IMR-90 (cell line): ENCODE results near the gene MSI1. TPM values are rescaled to one million over a fixed set of nuclear protein-coding genes. Genes with fewer than 3 reads are reported as not detected.

Source experiments
- ATAC-seq: fragments of 200-7000 bp; cut with Tn5 transposase; 2 replicates; pipeline ENCODE4 v1.9.1; 2020; ENCODE audit warnings: low read depth, mild to moderate bottlenecking, moderate library complexity
- BruUV-seq: library from RNA; stranded (reverse); fragments of 400-500 nt; replicated peaks from 2 replicates; lab custom pipeline; 2021; lab: Mats Ljungman, UMichigan
- CTCF ChIA-PET: fragments of 300-600 bp; formaldehyde crosslinking; extraction: SDS; loops from one replicate; lab custom pipeline; 2021; ENCODE audit warnings: antibody characterized with exemption; lab: Yijun Ruan, JAX
- POLR2A ChIA-PET: fragments of 300-600 bp; sonication (Branson Sonifier 250); formaldehyde crosslinking; loops from one replicate; lab custom pipeline; 2022; ENCODE audit warnings: antibody characterized with exemption; ENCODE audit not compliant: unreplicated experiment; lab: Charles Lee
- DNase-seq: peaks from one replicate; pipeline ENCODE4 v3.0.0; 2013
- H2AFZ ChIP-seq: replicated peaks from 2 replicates; pipeline ENCODE3; 2013; ENCODE audit warnings: low read length, mild to moderate bottlenecking; ENCODE audit not compliant: poor library complexity
- H2AK5ac ChIP-seq: 2 replicates; pipeline ENCODE4 v1.6.1; 2013; ENCODE audit warnings: low read depth, low read length, inconsistent platforms
- H2AK9ac ChIP-seq: replicated peaks from 2 replicates; pipeline ENCODE3; 2013; ENCODE audit warnings: mild to moderate bottlenecking, low read depth, low read length, moderate library complexity; ENCODE audit not compliant: poor library complexity
- H2BK120ac ChIP-seq: 2 replicates; pipeline ENCODE4 v1.6.1; 2013; ENCODE audit warnings: low read depth, low read length, inconsistent platforms
- H2BK15ac ChIP-seq: 3 replicates; pipeline ENCODE4 v1.6.1; 2013; ENCODE audit warnings: low read depth, low read length, inconsistent platforms
- H2BK20ac ChIP-seq: 2 replicates; pipeline ENCODE4 v1.6.1; 2013; ENCODE audit warnings: low read depth, mild to moderate bottlenecking, inconsistent platforms, low read length, moderate library complexity
- H2BK5ac ChIP-seq: 2 replicates; pipeline ENCODE4 v1.6.1; 2013; ENCODE audit warnings: mild to moderate bottlenecking, low read depth, low read length, inconsistent platforms; ENCODE audit not compliant: poor library complexity, severe bottlenecking
- H3K14ac ChIP-seq: replicated peaks from 2 replicates; pipeline ENCODE4 v1.6.1; 2013; ENCODE audit warnings: low read depth, low read length, inconsistent platforms
- H3K18ac ChIP-seq: 2 replicates; pipeline ENCODE4 v1.6.1; 2013; ENCODE audit warnings: low read depth, low read length, control low read depth
- H3K23ac ChIP-seq: 2 replicates; pipeline ENCODE4 v1.6.1; 2013; ENCODE audit warnings: low read depth, low read length, inconsistent platforms
- H3K27ac ChIP-seq: 2 replicates; pipeline ENCODE4 v1.5.1; 2013; ENCODE audit warnings: mild to moderate bottlenecking, control low read depth, low read length; ENCODE audit not compliant: insufficient read depth
- H3K27me3 ChIP-seq: 2 replicates; pipeline ENCODE4 v1.6.1; 2013; ENCODE audit warnings: low read length; ENCODE audit not compliant: control insufficient read depth, insufficient read depth
- H3K36me3 ChIP-seq: 2 replicates; pipeline ENCODE4 v1.6.1; 2013; ENCODE audit warnings: low read length, mixed read lengths; ENCODE audit not compliant: control insufficient read depth, insufficient read depth
- H3K4ac ChIP-seq: 2 replicates; pipeline ENCODE4 v1.6.1; 2013; ENCODE audit warnings: low read depth, low read length, inconsistent platforms
- H3K4me1 ChIP-seq: 2 replicates; pipeline ENCODE4 v1.6.1; 2013; ENCODE audit warnings: low read length, mixed read lengths; ENCODE audit not compliant: control insufficient read depth, insufficient read depth
- H3K4me2 ChIP-seq: 2 replicates; pipeline ENCODE4 v1.6.1; 2013; ENCODE audit warnings: low read depth, mild to moderate bottlenecking, control low read depth, low read length, moderate library complexity
- H3K4me3 ChIP-seq: 2 replicates; pipeline ENCODE4 v1.5.1; 2013; ENCODE audit warnings: low read depth, mild to moderate bottlenecking, control low read depth, low read length, moderate library complexity; ENCODE audit not compliant: insufficient read depth
- H3K56ac ChIP-seq: 2 replicates; pipeline ENCODE4 v1.6.1; 2013; ENCODE audit warnings: low read length, inconsistent platforms; ENCODE audit not compliant: insufficient read depth; ENCODE audit errors: extremely low read depth
- H3K79me1 ChIP-seq, 2 experiments: 2 replicates each; pipeline ENCODE4 v1.6.1; 2013; ENCODE audit warnings: low read length in 2 of 2, inconsistent platforms in 1 of 2, low read depth in 1 of 2
- H3K9ac ChIP-seq: 2 replicates; pipeline ENCODE4 v1.6.1; 2013; ENCODE audit warnings: low read depth, low read length, control low read depth
- H3K9me1 ChIP-seq: 2 replicates; pipeline ENCODE4 v1.6.1; 2013; ENCODE audit warnings: low read length, inconsistent platforms; ENCODE audit not compliant: insufficient read depth
- H3K9me3 ChIP-seq: 2 replicates; pipeline ENCODE4 v1.6.1; 2013; ENCODE audit warnings: low read length; ENCODE audit not compliant: control insufficient read depth, insufficient read depth
- H4K20me1 ChIP-seq: 2 replicates; pipeline ENCODE4 v1.6.1; 2013; ENCODE audit warnings: low read length, inconsistent platforms; ENCODE audit not compliant: insufficient read depth
- H4K5ac ChIP-seq: 2 replicates; pipeline ENCODE4 v1.6.1; 2013; ENCODE audit warnings: mild to moderate bottlenecking, low read depth, low read length, control low read depth
- H4K8ac ChIP-seq, 2 experiments: 2 replicates each; pipeline ENCODE4 v1.6.1; 2013; ENCODE audit warnings: low read depth in 2 of 2, low read length in 2 of 2, control low read depth in 1 of 2, inconsistent platforms in 1 of 2
- H4K91ac ChIP-seq: 2 replicates; pipeline ENCODE4 v1.6.1; 2013; ENCODE audit warnings: low read depth, low read length, inconsistent platforms; ENCODE audit not compliant: insufficient read depth
- CEBPB ChIP-seq: IDR thresholded peaks from 2 replicates; pipeline ENCODE4 v1.6.1; 2012; ENCODE audit warnings: low read depth, low read length, improper control_type of control experiment
- CHD1 ChIP-seq: IDR thresholded peaks from 2 replicates; pipeline ENCODE4 v1.6.1; 2012; ENCODE audit warnings: low read depth, low read length, improper control_type of control experiment
- MXI1 ChIP-seq: IDR thresholded peaks from 2 replicates; pipeline ENCODE4 v1.6.1; 2012; ENCODE audit warnings: low read depth, mild to moderate bottlenecking, low read length, moderate library complexity, borderline replicate concordance
- NFE2L2 ChIP-seq: fragments of 150-350 bp; IDR thresholded peaks from 2 replicates; pipeline ENCODE4 v1.6.1; 2016; ENCODE audit warnings: low read depth, mild to moderate bottlenecking, low read length
- RFX5 ChIP-seq: IDR thresholded peaks from 2 replicates; pipeline ENCODE4 v1.8.0; 2012; ENCODE audit warnings: low read depth, mild to moderate bottlenecking, low read length, moderate library complexity
- WGBS, 2 experiments: methylation state at CpG; one replicate each; pipeline versions ENCODE4 v1.1.5 to v1.1.7; 2013; ENCODE audit warnings: missing lambda C conversion rate in 2 of 2; ENCODE audit not compliant: insufficient read length in 1 of 2; ENCODE audit errors: extremely low coverage in 2 of 2; 5-methylcytosine and 5-hydroxymethylcytosine counted together
- dilution Hi-C: fragments of 300-500 bp; cut with HindIII; formaldehyde crosslinking; loops from one replicate; pipeline ENCODE4 v1.14.3; 2018; ENCODE audit warnings: low sequenced_read_pairs; ENCODE audit not compliant: unreplicated experiment
- in situ Hi-C: fragments of 300-500 bp; cut with MboI; formaldehyde crosslinking; loops from 3 replicates; pipeline ENCODE4 v1.14.3; 2019; ENCODE audit warnings: low sequenced_read_pairs, inconsistent platforms, mixed read lengths
- intact Hi-C: fragments of 100-400 bp; cut with micrococcal nuclease; formaldehyde crosslinking; loops from 2 replicates; pipeline ENCODE4 v1.10.0; 2022
- polyA plus RNA-seq, 3 experiments: library from polyadenylated mRNA; depleted of rRNA; stranded (reverse); fragments of >200 nt; gene quantifications; 2 replicates each; pipeline ENCODE4 v1.2.3, GENCODE V29; 2012; ENCODE audit warnings: low replicate concordance in 1 of 3
- total RNA-seq: library from RNA; depleted of rRNA; stranded (reverse); fragments of >200 nt; gene quantifications from 2 replicates; pipeline ENCODE4 v1.2.3, GENCODE V29; 2012
- TF ChIP-seq, protein P1 (sequence below): fragments of 150-350 bp; IDR thresholded peaks from 2 replicates; pipeline ENCODE4 v1.6.1; 2017; ENCODE audit warnings: mild to moderate bottlenecking, antibody characterized with exemption, low read length, low read depth

The MSI1 gene
- total and polyA plus RNA-seq, 2 of the 4 experiments (the other 2 are of a cell fraction), result not detected

DNA sequence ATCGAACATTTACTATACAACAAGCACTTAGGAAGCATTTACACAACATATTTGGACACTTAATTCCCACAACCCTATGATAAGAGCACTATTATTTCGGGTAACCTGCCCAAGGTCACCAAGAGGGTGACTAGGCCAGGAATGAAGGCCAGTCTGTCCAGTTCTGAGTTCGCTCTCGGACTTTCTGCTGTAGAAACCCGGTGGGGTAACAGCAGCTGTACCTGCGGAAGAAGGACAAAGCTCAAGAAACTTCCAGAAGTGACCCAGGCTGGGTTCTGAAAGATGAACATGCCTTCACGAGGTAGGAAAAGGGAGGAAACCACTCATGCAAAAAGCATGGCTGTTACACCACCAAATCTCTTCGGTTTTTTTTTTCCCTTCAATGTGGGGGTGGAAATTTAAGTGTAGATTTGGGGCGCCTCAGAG lies 52.2 kb downstream of the MSI1 start:
- intact Hi-C loops (loop anchor here (1.0 kb wide), 1 partner anchor 15 kb away; the partner anchor contains the start of gene SIRT4), dilution Hi-C loops (no loop called here), in situ Hi-C loops (no loop called here)
- no peaks in the 10 kb centered on the region for H3K9me3 ChIP-seq
- H3K4me1 ChIP-seq, result peaks cover 3% of the 10 kb centered on the region
- no peak for TF ChIP-seq CEBPB
- no peak for TF ChIP-seq RFX5
- TF ChIP-seq, protein P1, sequence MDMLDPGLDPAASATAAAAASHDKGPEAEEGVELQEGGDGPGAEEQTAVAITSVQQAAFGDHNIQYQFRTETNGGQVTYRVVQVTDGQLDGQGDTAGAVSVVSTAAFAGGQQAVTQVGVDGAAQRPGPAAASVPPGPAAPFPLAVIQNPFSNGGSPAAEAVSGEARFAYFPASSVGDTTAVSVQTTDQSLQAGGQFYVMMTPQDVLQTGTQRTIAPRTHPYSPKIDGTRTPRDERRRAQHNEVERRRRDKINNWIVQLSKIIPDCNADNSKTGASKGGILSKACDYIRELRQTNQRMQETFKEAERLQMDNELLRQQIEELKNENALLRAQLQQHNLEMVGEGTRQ, result no peak
- TF ChIP-seq MXI1, result no peak
- TF ChIP-seq CHD1, result no peak
- TF ChIP-seq NFE2L2, result no peak
- H2BK20ac ChIP-seq, result no peak overlapping the region
- peak overlapping the region; percentile 47 for H3K27ac ChIP-seq
- peak overlapping the region; percentile 78 for H3K4me3 ChIP-seq
- WGBS, 2 experiments, result 73% methylated on average over 4 of the region's 9 CpGs; no CpG with 5 or more reads in 1 of the 2 experiments
- peak overlapping the region; percentile 66 for H2AK9ac ChIP-seq
- no peaks in the 10 kb centered on the region for H4K20me1 ChIP-seq
- peak overlapping the region; percentile 34 to 91; a peak in 3 of 4 replicates for H4K8ac ChIP-seq
- 0 out of 2 replicates have a peak overlapping the region, but pooled peaks have one; percentile 20 for H3K14ac ChIP-seq
- no peak overlapping the region for H4K91ac ChIP-seq
- CTCF ChIA-PET, result interaction anchor here (0.6 to 1.5 kb wide), 9 partner anchors 9 to 650 kb away, joined by 3 to 6 read pairs (median 3); partner anchors contain the start of gene SIRT4
- H2BK5ac ChIP-seq, result no peak overlapping the region
- H2BK15ac ChIP-seq, result no peak overlapping the region
- peak overlapping the region; percentile 51 for H4K5ac ChIP-seq
- DNase-seq (no peak), ATAC-seq (no peak)
- H3K9me1 ChIP-seq, result no peaks in the 10 kb centered on the region
- H3K23ac ChIP-seq, result peak overlapping the region; percentile 31
- no TSS peak for BruUV-seq
- no peak overlapping the region for H3K18ac ChIP-seq
- H3K4ac ChIP-seq, result peak overlapping the region; percentile 56; the same call in 1 of the 2 replicates
- H3K9ac ChIP-seq, result peak overlapping the region; percentile 51
- H2BK120ac ChIP-seq, result no peak overlapping the region
- peaks cover 11% of the 10 kb centered on the region for H3K27me3 ChIP-seq
- no peaks in the 10 kb centered on the region for H3K79me1 ChIP-seq
- POLR2A ChIA-PET, result interaction anchor here (0.8 to 1.0 kb wide), 2 partner anchors 26 to 1515 kb away, joined by 5 to 6 read pairs; no protein-coding TSS in a partner anchor
- no peak overlapping the region; the same call in 1 of the 2 replicates for H3K56ac ChIP-seq
- H3K4me2 ChIP-seq, result peak overlapping the region; percentile 92
- peak overlapping the region; percentile 95 for H2AFZ ChIP-seq
- no peak overlapping the region for H2AK5ac ChIP-seq
- H3K36me3 ChIP-seq, result no peaks in the 10 kb centered on the region
